HepG2 (cell line): ENCODE measurements around the gene WDR59. TPM values are rescaled to one million over a fixed set of nuclear protein-coding genes. Genes with fewer than 3 reads are reported as not detected.
A peak's percentile ranks its signal among the peaks of the same experiment; 100 is the strongest.

Experiments
- ATAC-seq: fragments of 200-7000 bp; cut with Tn5 transposase; 3 replicates; pipeline ENCODE4 v1.9.1; 2020; ENCODE audit warnings: mild to moderate bottlenecking, moderate library complexity
- BruUV-seq: library from RNA; stranded (reverse); fragments of 400-500 nt; replicated peaks from 2 replicates; lab custom pipeline; 2021; lab: Mats Ljungman, UMichigan
- CTCF ChIA-PET: fragments of 300-600 bp; formaldehyde crosslinking; extraction: SDS; loops from one replicate; lab custom pipeline; 2021; ENCODE audit warnings: low total read pairs, inconsistent platforms, low intra/inter-chr PET ratio; lab: Yijun Ruan, JAX
- POLR2A ChIA-PET: fragments of 350-600 bp; sonication (Branson Sonifier 250); formaldehyde crosslinking; loops from one replicate; lab custom pipeline; 2020; ENCODE audit warnings: antibody characterized with exemption, inconsistent platforms; lab: Yijun Ruan, JAX
- DNase-seq: peaks from one replicate; pipeline ENCODE4 v3.0.0-alpha.2; 2015; ENCODE audit warnings: low spot score
- FAIRE-seq: peaks from 3 replicates; lab custom pipeline; 2011; peaks lifted over from hg19 to GRCh38; lab: Jason Lieb, UNC
- H2AFZ ChIP-seq: one replicate; pipeline ENCODE4 v1.6.1; 2011; ENCODE audit warnings: low read length, inconsistent platforms
- H3K27ac ChIP-seq: fragments of 300-600 bp; 3 replicates; pipeline ENCODE4 v1.8.0; 2011; ENCODE audit warnings: mixed run types, mild to moderate bottlenecking, mixed read lengths, low read length, inconsistent platforms; ENCODE audit not compliant: insufficient read depth; ENCODE audit errors: extremely low read length
- H3K27me3 ChIP-seq, 2 experiments: fragments of 200-600 bp in 1 of 2; 2 replicates in 1 of 2; 3 replicates in 1 of 2; pipeline versions ENCODE4 v1.6.0 to v1.8.0; 2011; ENCODE audit warnings: low read length in 2 of 2, mild to moderate bottlenecking in 2 of 2, moderate library complexity in 2 of 2, inconsistent platforms in 1 of 2; ENCODE audit not compliant: insufficient read depth in 2 of 2, control insufficient read depth in 1 of 2
- H3K36me3 ChIP-seq, 2 experiments: fragments of 200-600 bp in 1 of 2; replicated peaks in 1 of 2; 2 replicates in 1 of 2; 3 replicates in 1 of 2; pipeline versions ENCODE4 v1.5.1 to v1.8.0; 2011; ENCODE audit warnings: low read length in 2 of 2, inconsistent platforms in 1 of 2; ENCODE audit not compliant: insufficient read depth in 2 of 2, control insufficient read depth in 1 of 2
- H3K4me1 ChIP-seq: 2 replicates; pipeline ENCODE4 v1.5.1; 2012; ENCODE audit warnings: low read length, inconsistent platforms; ENCODE audit not compliant: insufficient read depth
- H3K4me2 ChIP-seq: 2 replicates; pipeline ENCODE4 v1.6.0; 2011; ENCODE audit warnings: low read depth, low read length, inconsistent platforms
- H3K4me3 ChIP-seq, 3 experiments: fragments of 200-600 bp in 1 of 3; sonication (generic), shearing (Covaris generic) in 1 of 3; replicated peaks in 1 of 3; 2 replicates each; pipeline ENCODE4 v1.5.1; 2011 to 2016; ENCODE audit warnings: low read length in 3 of 3, inconsistent platforms in 2 of 3, low read depth in 2 of 3, mild to moderate bottlenecking in 2 of 3, control low read depth in 1 of 3, mixed read lengths in 1 of 3; ENCODE audit not compliant: insufficient read depth in 1 of 3
- H3K79me2 ChIP-seq: one replicate; pipeline ENCODE4 v1.6.1; 2011; ENCODE audit warnings: low read length, inconsistent platforms; ENCODE audit not compliant: insufficient read depth
- H3K9ac ChIP-seq: 2 replicates; pipeline ENCODE4 v1.6.0; 2011; ENCODE audit warnings: mild to moderate bottlenecking, low read depth, low read length, inconsistent platforms; ENCODE audit not compliant: insufficient read depth
- H3K9me3 ChIP-seq: 2 replicates; pipeline ENCODE4 v1.5.1; 2012; ENCODE audit warnings: mild to moderate bottlenecking, low read length
- H4K20me1 ChIP-seq: 2 replicates; pipeline ENCODE4 v1.6.0; 2011; ENCODE audit warnings: inconsistent platforms, mild to moderate bottlenecking, low read length, moderate library complexity; ENCODE audit not compliant: insufficient read depth
- FOXK1 ChIP-seq: sonication (generic); formaldehyde crosslinking; IDR thresholded peaks from 2 replicates; pipeline ENCODE4 v1.4.0; 2020; ENCODE audit warnings: low read depth, missing genetic modification reagents, borderline replicate concordance
- HNF1A ChIP-seq, 2 experiments: sonication (generic) in 1 of 2; formaldehyde crosslinking in 1 of 2; IDR thresholded peaks; 2 replicates each; pipeline versions ENCODE4 v1.4.0 to v1.6.1; 2016 to 2020; ENCODE audit warnings: borderline replicate concordance in 1 of 2, low read depth in 1 of 2, mild to moderate bottlenecking in 1 of 2, missing genetic modification reagents in 1 of 2
- HOXD1 ChIP-seq: sonication (generic); formaldehyde crosslinking; IDR thresholded peaks from 2 replicates; pipeline ENCODE4 v1.5.0; 2020; ENCODE audit warnings: missing genetic modification reagents
- KAT7 ChIP-seq: IDR thresholded peaks from 2 replicates; pipeline ENCODE4 v1.6.1; 2018; ENCODE audit warnings: borderline replicate concordance, missing compliant biosample characterization
- MEF2D ChIP-seq: sonication (generic); formaldehyde crosslinking; IDR thresholded peaks from 2 replicates; pipeline ENCODE4 v1.5.1; 2020; ENCODE audit warnings: mild to moderate bottlenecking, missing genetic modification reagents
- SP4 ChIP-seq: sonication (generic); formaldehyde crosslinking; IDR thresholded peaks from 2 replicates; pipeline ENCODE4 v1.8.1; 2023; ENCODE audit warnings: mild to moderate bottlenecking, missing genetic modification reagents
- THRA ChIP-seq: sonication (generic); formaldehyde crosslinking; IDR thresholded peaks from 2 replicates; pipeline ENCODE4 v1.4.0; 2020; ENCODE audit warnings: missing genetic modification reagents, borderline replicate concordance
- TOPORS ChIP-seq: sonication (generic); formaldehyde crosslinking; IDR thresholded peaks from 2 replicates; pipeline ENCODE4 v1.8.0; 2023; ENCODE audit warnings: mild to moderate bottlenecking, missing genetic modification reagents
- ZBTB26 ChIP-seq: IDR thresholded peaks from 2 replicates; pipeline ENCODE4 v1.6.1; 2016; ENCODE audit warnings: missing compliant biosample characterization, missing genetic modification reagents, borderline replicate concordance
- ZFP1 ChIP-seq: IDR thresholded peaks from 2 replicates; pipeline ENCODE4 v1.6.1; 2016
- ZNF460 ChIP-seq: sonication (generic); formaldehyde crosslinking; IDR thresholded peaks from 2 replicates; pipeline ENCODE4 v1.5.1; 2020; ENCODE audit warnings: missing genetic modification reagents, mild to moderate bottlenecking, borderline replicate concordance
- WGBS: methylation state at CpG from one replicate; pipeline ENCODE4 v1.1.6; 2017; ENCODE audit warnings: low lambda C conversion rate; 5-methylcytosine and 5-hydroxymethylcytosine counted together
- in situ Hi-C: cut with HindIII; loops from 2 replicates; pipeline ENCODE4 v1.10.0; 2017; ENCODE audit warnings: low pct_unique_long_range_greater_than_20kb; ENCODE audit not compliant: extremely low pct_ligation_motif_present
- intact Hi-C: fragments of 100-400 bp; cut with micrococcal nuclease; formaldehyde crosslinking; loops from one replicate; pipeline ENCODE4 v1.10.0; 2022; ENCODE audit not compliant: unreplicated experiment
- polyA plus RNA-seq, 8 experiments: library from polyadenylated mRNA; depleted of rRNA in 3 of 8; stranded (reverse) in 7 of 8; unstranded in 1 of 8; fragments of >200 nt; fragmentation: Illumina TruSeq in 4 of 8; extraction: Trizol in 4 of 8; gene quantifications; 2 replicates each; pipeline versions ENCODE4 v1.2.1 to v1.2.3, GENCODE V29; 2011 to 2016; ENCODE audit warnings: low read depth in 4 of 8, missing spikeins in 1 of 8, mixed read lengths in 1 of 8; ENCODE audit not compliant: insufficient read depth in 1 of 8
- total RNA-seq, 5 experiments: library from RNA; depleted of rRNA; stranded (reverse); fragments of >200 nt; fragmentation: Illumina TruSeq; extraction: Trizol; gene quantifications; 2 replicates each; pipeline ENCODE4 v1.2.3, GENCODE V29; 2016; ENCODE audit warnings: low read depth in 1 of 5

Gene WDR59
- total and polyA plus RNA-seq, 2 of the 13 experiments (the other 11 are each of a cell fraction or from before 2014, with no cell fraction given), result 65.2 to 306 TPM

- Histone ChIP-seq H3K9ac (no peak overlapping the region), H4K20me1 (peaks cover 19% of the 10 kb centered on the region), H3K79me2 (peaks cover 89% of the 10 kb centered on the region)
- CTCF ChIA-PET, result no interaction called here
- FAIRE-seq, result no peak
- TF ChIP-seq TOPORS (CRISPR knock-in tag), result no peak
- TF ChIP-seq SP4 (CRISPR knock-in tag), result no peak
- no peak for TF ChIP-seq ZFP1 (CRISPR knock-in tag)
- TF ChIP-seq FOXK1 (CRISPR knock-in tag), result no peak
- TF ChIP-seq, all 625 proteins: peak for 0
- no peaks in the 10 kb centered on the region; a peak in 1 of 5 replicates for H3K36me3 ChIP-seq
- intact Hi-C loops, result no loop called here
- no peak overlapping the region for H3K4me3 ChIP-seq
- no peak overlapping the region for H3K4me2 ChIP-seq
- DNase-seq (no peak), ATAC-seq (no peak)
- no TSS peak for BruUV-seq
- no peak overlapping the region for H2AFZ ChIP-seq
- POLR2A ChIA-PET, result no interaction called here
- in situ Hi-C loops, result no loop called here
- H3K9me3 ChIP-seq, result peaks cover 11% of the 10 kb centered on the region
- peak overlapping the region; percentile 33 for H3K27ac ChIP-seq
- H3K4me1 ChIP-seq, result peaks cover 47% of the 10 kb centered on the region
- 83% methylated on average over 4 of the region's 4 CpGs for WGBS
- no peaks in the 10 kb centered on the region for H3K27me3 ChIP-seq
Observed at GRCh38 chr16:75024594-75024993, 39.7 kb upstream of the WDR59 start.

GRCh38 chr16:75024182-75024581 is 39.3 kb upstream of the WDR59 start:
- H3K4me2 ChIP-seq, result no peak overlapping the region
- H3K79me2 ChIP-seq, result peaks cover 89% of the 10 kb centered on the region
- no peak for FAIRE-seq
- no peak for ATAC-seq
- no peak for DNase-seq
- no peaks in the 10 kb centered on the region; a peak in 1 of 5 replicates for H3K36me3 ChIP-seq
- CTCF ChIA-PET, result no interaction called here
- WGBS, result 89% methylated on average over 3 of the region's 3 CpGs
- H3K4me1 ChIP-seq, result peaks cover 48% of the 10 kb centered on the region
- no peak overlapping the region for H3K4me3 ChIP-seq
- H3K27ac ChIP-seq, result peak overlapping the region; percentile 33
- no TSS peak for BruUV-seq
- POLR2A ChIA-PET, result no interaction called here
- no peak overlapping the region for H3K9ac ChIP-seq
- H4K20me1 ChIP-seq, result peaks cover 23% of the 10 kb centered on the region
- H3K27me3 ChIP-seq, result no peaks in the 10 kb centered on the region
- in situ Hi-C loops (no loop called here), intact Hi-C loops (no loop called here)
- H2AFZ ChIP-seq, result no peak overlapping the region
- no peak for TF ChIP-seq ZBTB26 (CRISPR knock-in tag)
- TF ChIP-seq HNF1A (IDR thresholded peaks at IDR 0.05; ENCODE audit: low read depth), result no peak
- TF ChIP-seq HNF1A (CRISPR knock-in tag; IDR thresholded peaks at IDR 0.05; ENCODE audit: borderline replicate concordance), result no peak
- TF ChIP-seq ZNF460, result no peak
- TF ChIP-seq HOXD1, result no peak
- TF ChIP-seq THRA (CRISPR knock-in tag), result no peak
- TF ChIP-seq MEF2D (CRISPR knock-in tag), result no peak
- no peak for TF ChIP-seq KAT7 (CRISPR knock-in tag)
- peaks cover 11% of the 10 kb centered on the region for H3K9me3 ChIP-seq
